ENCODE data around the gene SLC2A5. TPM values are rescaled to one million over a fixed set of nuclear protein-coding genes. Genes with fewer than 3 reads are reported as not detected.

SLC2A5 gene
- total and polyA plus RNA-seq, 2 of the 4 experiments (the other 2 are of a cell fraction) = 0.03 to 0.18 TPM

DNA sequence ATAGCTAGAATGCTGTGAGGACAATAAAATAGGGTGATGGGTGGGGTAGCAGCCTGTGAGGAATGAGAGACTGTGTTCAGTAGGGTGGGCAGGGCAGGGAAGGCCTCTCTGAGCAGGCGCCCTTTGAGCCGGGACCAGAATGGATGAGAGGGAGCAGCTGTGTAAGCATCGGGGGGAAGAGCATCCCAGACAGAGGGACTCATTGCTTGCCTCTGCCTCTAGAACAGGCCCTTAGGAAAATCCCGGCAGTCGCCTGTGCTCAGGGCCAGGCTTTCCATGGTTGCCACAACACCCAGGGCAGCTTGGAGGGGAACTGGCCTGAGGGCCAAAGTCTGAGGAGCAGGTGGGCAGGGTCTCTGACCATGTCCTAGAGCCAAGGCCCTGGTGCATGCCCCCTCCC is 44.0 kb downstream of the SLC2A5 start:
- no peak overlapping the region for H2BK20ac ChIP-seq (ENCODE audit: low read depth, low read length)
- peaks cover 9% of the 10 kb centered on the region; the same call in 1 of the 2 replicates for H3K4me1 ChIP-seq (ENCODE audit: control insufficient read depth, insufficient read depth, low read length)
- no peaks in the 10 kb centered on the region for H3K79me1 ChIP-seq (ENCODE audit: low read depth in 1 of 2, low read length in 2 of 2)
- H3K9me3 ChIP-seq (ENCODE audit: control insufficient read depth, insufficient read depth, low read length) = no peaks in the 10 kb centered on the region
- H3K23ac ChIP-seq (ENCODE audit: low read depth, low read length) = no peak overlapping the region
- no peak overlapping the region for H2AK9ac ChIP-seq (replicated peaks; ENCODE audit: low read depth, low read length, poor library complexity)
- peaks cover 13% of the 10 kb centered on the region for H3K27me3 ChIP-seq (ENCODE audit: control insufficient read depth, insufficient read depth, low read length)
- no peak overlapping the region for H3K56ac ChIP-seq (ENCODE audit: extremely low read depth, insufficient read depth, low read length)
- no peak overlapping the region for H3K27ac ChIP-seq (ENCODE audit: insufficient read depth, low read length)
- no peak overlapping the region for H4K91ac ChIP-seq (ENCODE audit: insufficient read depth, low read depth, low read length)
- H2BK120ac ChIP-seq (ENCODE audit: low read depth, low read length) = no peak overlapping the region
- H4K8ac ChIP-seq (ENCODE audit: low read depth in 2 of 2, low read length in 2 of 2) = no peak overlapping the region
- H3K4me2 ChIP-seq (ENCODE audit: low read depth, low read length) = no peak overlapping the region
- H3K18ac ChIP-seq (ENCODE audit: low read depth, low read length) = no peak overlapping the region
- H3K4ac ChIP-seq (ENCODE audit: low read depth, low read length) = no peak overlapping the region
- ATAC-seq (ENCODE audit: low read depth) = no peak
- TF ChIP-seq NFE2L2 (IDR thresholded peaks at IDR 0.05; ENCODE audit: low read depth, low read length) = no peak
- TF ChIP-seq RAD21 (IDR thresholded peaks at IDR 0.05; ENCODE audit: low read length) = no peak
- TF ChIP-seq MAFK (IDR thresholded peaks at IDR 0.05; ENCODE audit: low read depth, low read length) = no peak
- TF ChIP-seq, protein P1, sequence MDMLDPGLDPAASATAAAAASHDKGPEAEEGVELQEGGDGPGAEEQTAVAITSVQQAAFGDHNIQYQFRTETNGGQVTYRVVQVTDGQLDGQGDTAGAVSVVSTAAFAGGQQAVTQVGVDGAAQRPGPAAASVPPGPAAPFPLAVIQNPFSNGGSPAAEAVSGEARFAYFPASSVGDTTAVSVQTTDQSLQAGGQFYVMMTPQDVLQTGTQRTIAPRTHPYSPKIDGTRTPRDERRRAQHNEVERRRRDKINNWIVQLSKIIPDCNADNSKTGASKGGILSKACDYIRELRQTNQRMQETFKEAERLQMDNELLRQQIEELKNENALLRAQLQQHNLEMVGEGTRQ (IDR thresholded peaks at IDR 0.05; ENCODE audit: low read depth, low read length) = no peak
- no peak for TF ChIP-seq CEBPB (IDR thresholded peaks at IDR 0.05; ENCODE audit: low read depth, low read length)
- TF ChIP-seq POLR2A (IDR thresholded peaks at IDR 0.05; ENCODE audit: low read depth, low read length) = no peak
- TF ChIP-seq, protein P2, sequence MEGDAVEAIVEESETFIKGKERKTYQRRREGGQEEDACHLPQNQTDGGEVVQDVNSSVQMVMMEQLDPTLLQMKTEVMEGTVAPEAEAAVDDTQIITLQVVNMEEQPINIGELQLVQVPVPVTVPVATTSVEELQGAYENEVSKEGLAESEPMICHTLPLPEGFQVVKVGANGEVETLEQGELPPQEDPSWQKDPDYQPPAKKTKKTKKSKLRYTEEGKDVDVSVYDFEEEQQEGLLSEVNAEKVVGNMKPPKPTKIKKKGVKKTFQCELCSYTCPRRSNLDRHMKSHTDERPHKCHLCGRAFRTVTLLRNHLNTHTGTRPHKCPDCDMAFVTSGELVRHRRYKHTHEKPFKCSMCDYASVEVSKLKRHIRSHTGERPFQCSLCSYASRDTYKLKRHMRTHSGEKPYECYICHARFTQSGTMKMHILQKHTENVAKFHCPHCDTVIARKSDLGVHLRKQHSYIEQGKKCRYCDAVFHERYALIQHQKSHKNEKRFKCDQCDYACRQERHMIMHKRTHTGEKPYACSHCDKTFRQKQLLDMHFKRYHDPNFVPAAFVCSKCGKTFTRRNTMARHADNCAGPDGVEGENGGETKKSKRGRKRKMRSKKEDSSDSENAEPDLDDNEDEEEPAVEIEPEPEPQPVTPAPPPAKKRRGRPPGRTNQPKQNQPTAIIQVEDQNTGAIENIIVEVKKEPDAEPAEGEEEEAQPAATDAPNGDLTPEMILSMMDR (conservative IDR thresholded peaks at IDR 0.05; ENCODE audit: low read depth, low read length) = no peak
- no peak for TF ChIP-seq MAZ (IDR thresholded peaks at IDR 0.05; ENCODE audit: borderline replicate concordance, low read depth, low read length)
- no peak for TF ChIP-seq MXI1 (IDR thresholded peaks at IDR 0.05; ENCODE audit: borderline replicate concordance, low read depth, low read length)
- TF ChIP-seq FOS (IDR thresholded peaks at IDR 0.05; ENCODE audit: low read depth, low read length) = no peak
- no peak for TF ChIP-seq RFX5 (IDR thresholded peaks at IDR 0.05; ENCODE audit: low read depth, low read length)
- CTCF ChIA-PET = no interaction called here
- H3K4me3 ChIP-seq (ENCODE audit: insufficient read depth, low read depth, low read length) = no peak overlapping the region
- no peak overlapping the region for H3K9ac ChIP-seq (ENCODE audit: low read depth, low read length)
- H2AFZ ChIP-seq (replicated peaks; ENCODE audit: low read length, poor library complexity) = no peak overlapping the region
- H3K14ac ChIP-seq (replicated peaks; ENCODE audit: low read depth, low read length) = no peak overlapping the region
- dilution Hi-C loops (cut with HindIII; ENCODE audit: low sequenced_read_pairs, unreplicated experiment) (no loop called here), in situ Hi-C loops (cut with MboI; ENCODE audit: low sequenced_read_pairs) (no loop called here), intact Hi-C loops (cut with micrococcal nuclease) (no loop called here)
- H3K36me3 ChIP-seq (ENCODE audit: control insufficient read depth, insufficient read depth, low read length) = no peaks in the 10 kb centered on the region
- no peak overlapping the region for H4K5ac ChIP-seq (ENCODE audit: low read depth, low read length)
- H2BK15ac ChIP-seq (ENCODE audit: low read depth, low read length) = no peak overlapping the region
- WGBS, 2 experiments (ENCODE audit: extremely low coverage in 2 of 2, insufficient read length in 1 of 2) = 74% methylated on average over 3 of the region's 5 CpGs; no CpG with 5 or more reads in 1 of the 2 experiments
- no peak overlapping the region for H2BK5ac ChIP-seq (ENCODE audit: low read depth, low read length, poor library complexity, severe bottlenecking)
- no peak for DNase-seq
- BruUV-seq (replicated peaks) = no TSS peak
- H2AK5ac ChIP-seq (ENCODE audit: low read depth, low read length) = no peak overlapping the region
- H3K9me1 ChIP-seq (ENCODE audit: insufficient read depth, low read length) = no peaks in the 10 kb centered on the region
- POLR2A ChIA-PET (ENCODE audit: unreplicated experiment) = no interaction called here
- no peaks in the 10 kb centered on the region for H4K20me1 ChIP-seq (ENCODE audit: insufficient read depth, low read length)
